Mucosa of gallbladder (tissue), 1 donor: ENCODE measurements around the gene STX8. TPM values are rescaled to one million over a fixed set of nuclear protein-coding genes. Genes with fewer than 3 reads are reported as not detected.

Source experiments
- DNase-seq: peaks from one replicate; pipeline ENCODE4 v3.0.0-alpha.2; 2020; ENCODE audit warnings: low spot score
- total RNA-seq: library from RNA; stranded (reverse); gene quantifications from one replicate; pipeline ENCODE4 v1.2.1, GENCODE V29; 2021
- donor health status: DM: no; HTN: no; CAD: no.

The STX8 gene
- total RNA-seq, 1 donor from 2014 or later = 63.2 TPM

- DNase-seq = no peak
Measured at GRCh38 chr17:9227819-9228407, 347.7 kb downstream of the STX8 start.

GRCh38 chr17:9226794-9227135, 348.9 kb downstream of the STX8 start:
- no peak for DNase-seq

GRCh38 chr17:9226130-9226793, 349.4 kb downstream of the STX8 start:
- DNase-seq = no peak

- DNase-seq = no peak
Measured at GRCh38 chr17:9225305-9226101, 350.1 kb downstream of the STX8 start.

- no peak for DNase-seq
Measured at GRCh38 chr17:9224485-9224884, 351.1 kb downstream of the STX8 start.

- no peak for DNase-seq
Measured at GRCh38 chr17:9223531-9223930, 352.1 kb downstream of the STX8 start.

- no peak for DNase-seq
Measured at GRCh38 chr17:9221922-9222180, 353.8 kb downstream of the STX8 start.

GRCh38 chr17:9221147-9221921, 354.3 kb downstream of the STX8 start:
- DNase-seq = no peak

- DNase-seq = no peak
Measured at GRCh38 chr17:9220398-9221146, 355.0 kb downstream of the STX8 start.

GRCh38 chr17:9219631-9220397, 355.8 kb downstream of the STX8 start:
- no peak for DNase-seq

GRCh38 chr17:9218911-9219310, 356.7 kb downstream of the STX8 start:
- DNase-seq = no peak

- DNase-seq = no peak
Measured at GRCh38 chr17:9218064-9218635, 357.5 kb downstream of the STX8 start.

- no peak for DNase-seq
Measured at GRCh38 chr17:9217151-9218056, 358.2 kb downstream of the STX8 start.

GRCh38 chr17:9215465-9215864, 360.2 kb downstream of the STX8 start:
- DNase-seq = no peak

- DNase-seq = no peak
Measured at GRCh38 chr17:9213303-9213640, 362.3 kb downstream of the STX8 start.

- no peak for DNase-seq
Measured at GRCh38 chr17:9212376-9213302, 363.0 kb downstream of the STX8 start.

GRCh38 chr17:9211133-9211765, 364.4 kb downstream of the STX8 start:
- no peak for DNase-seq

GRCh38 chr17:9209781-9210370, 365.7 kb downstream of the STX8 start:
- DNase-seq = no peak
